Measurements from ENCODE around the gene EXPH5.
A peak's percentile ranks its signal among the peaks of the same experiment; 100 is the strongest.
"Not testable (repeated sequence)": the region's sequence is repeated elsewhere in the genome, so short reads cannot be mapped to it uniquely, and the experiment has no call there.

The EXPH5 gene

GRCh38 chr11:108593214-108593922 is at the start of gene EXPH5:
Gene EXPH5, minus strand, starts transcription at chr11:108593768. Its CDS starts 232 bp downstream, at chr11:108593536.
- DNase-seq (ENCODE audit: low read depth), result peak; percentile 70

- not testable (repeated sequence) for DNase-seq (ENCODE audit: low read depth)
These were observed 48.2 kb upstream of the EXPH5 start for GRCh38 chr11:108641752-108642151.

DNA sequence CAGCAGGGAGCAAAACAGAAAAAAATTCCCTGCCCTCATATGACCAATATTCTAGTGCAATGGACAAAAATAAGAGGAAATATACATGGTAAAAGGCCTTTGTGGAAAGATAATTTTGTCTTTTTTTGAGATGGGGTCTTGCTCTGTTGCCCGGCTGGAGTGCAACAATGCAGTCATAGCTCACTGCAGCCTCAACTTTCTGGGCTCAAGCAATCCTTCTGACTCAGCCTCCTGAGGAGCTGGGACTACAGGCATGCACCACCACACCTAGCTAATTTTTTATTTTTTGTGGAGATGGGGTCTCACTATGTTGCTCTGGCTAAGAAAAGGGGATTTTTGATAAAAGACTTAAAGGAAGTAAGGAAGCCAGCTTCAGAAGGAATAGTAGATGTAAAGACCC is 45.6 kb upstream of the EXPH5 start:
- DNase-seq (ENCODE audit: low read depth), result no peak

GRCh38 chr11:108636222-108636621 is 42.7 kb upstream of the EXPH5 start:
- no peak for DNase-seq (ENCODE audit: low read depth)

GRCh38 chr11:108635106-108635505 is 41.5 kb upstream of the EXPH5 start:
- DNase-seq (ENCODE audit: low read depth), result peak; percentile 30

DNA sequence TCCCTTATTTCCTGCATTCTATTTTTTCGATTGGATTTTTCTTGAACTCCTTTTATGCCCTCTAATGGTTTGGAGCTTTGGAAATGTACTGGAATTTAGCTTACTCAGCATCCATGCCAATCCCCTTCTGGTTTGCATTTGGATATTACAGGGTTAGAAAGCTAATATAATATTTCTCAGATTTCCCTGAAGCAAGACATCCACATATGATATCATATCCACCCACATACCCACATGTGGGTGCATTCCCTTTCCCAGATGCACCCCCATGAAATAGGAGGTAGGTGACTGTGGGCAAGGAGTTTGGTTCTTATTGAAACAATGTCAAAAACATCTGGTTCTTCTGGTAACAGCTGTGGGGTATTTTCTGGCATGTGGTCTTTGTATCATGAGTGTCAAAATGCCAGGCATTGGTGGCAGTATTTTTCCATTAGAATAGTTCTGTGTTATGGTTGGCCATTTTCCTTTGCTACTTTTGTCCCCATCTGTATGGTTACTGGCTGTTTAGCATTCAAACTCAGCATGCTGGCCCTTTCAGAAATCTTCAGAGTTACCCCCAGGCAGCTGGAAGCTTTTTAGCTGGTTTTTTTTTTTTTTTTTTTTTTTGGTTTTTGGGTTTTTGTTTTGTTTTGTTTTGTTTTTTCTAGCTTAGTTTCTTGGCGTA is 38.6 kb upstream of the EXPH5 start:
- no peak for DNase-seq (ENCODE audit: low read depth)

DNA sequence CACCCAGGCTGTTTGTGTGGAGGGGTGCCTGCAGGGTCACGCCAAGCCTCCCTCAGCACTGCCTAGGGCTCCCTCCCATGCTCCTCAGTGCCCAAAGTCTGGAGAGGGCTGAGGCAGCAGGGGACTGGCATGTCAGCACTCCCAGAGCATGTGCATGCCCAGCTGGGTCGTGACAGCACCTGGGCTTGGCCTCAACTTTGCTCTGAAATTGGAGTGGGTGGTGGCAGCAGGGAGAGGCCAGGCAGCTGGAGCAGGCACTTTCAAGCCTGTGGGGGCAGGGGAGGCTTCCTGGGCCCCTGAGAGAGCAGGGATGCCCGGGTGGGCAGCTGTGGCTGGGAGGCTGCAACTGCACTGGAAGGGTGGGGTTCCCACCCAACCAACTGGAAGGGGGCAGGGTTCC is 35.7 kb upstream of the EXPH5 start:
- DNase-seq (ENCODE audit: low read depth), result no peak

GRCh38 chr11:108628812-108629211 is 35.2 kb upstream of the EXPH5 start:
- DNase-seq (ENCODE audit: low read depth), result no peak

DNA sequence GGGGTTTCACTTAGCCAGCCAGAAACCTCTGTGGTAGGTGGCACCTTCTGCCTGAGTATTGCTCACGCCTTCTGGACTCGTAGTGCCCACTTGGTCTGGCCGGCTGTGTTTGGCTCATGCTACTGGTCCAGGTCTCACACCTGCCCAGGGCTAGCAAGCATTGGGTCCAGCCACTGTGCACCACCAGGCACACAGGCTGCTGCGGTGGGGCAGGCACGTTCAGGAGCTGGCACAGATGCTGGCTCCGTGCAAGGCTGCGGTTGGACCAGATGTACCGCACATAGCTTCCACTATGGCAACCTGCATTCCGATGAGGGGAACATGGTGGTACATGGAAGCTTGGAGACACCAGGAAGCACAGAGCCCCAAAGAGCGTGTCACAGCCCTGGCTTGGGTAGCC is 34.8 kb upstream of the EXPH5 start:
- DNase-seq (ENCODE audit: low read depth), result no peak

- no peak for DNase-seq (ENCODE audit: low read depth)
These were observed 30.8 kb upstream of the EXPH5 start for GRCh38 chr11:108624196-108624925.

DNA sequence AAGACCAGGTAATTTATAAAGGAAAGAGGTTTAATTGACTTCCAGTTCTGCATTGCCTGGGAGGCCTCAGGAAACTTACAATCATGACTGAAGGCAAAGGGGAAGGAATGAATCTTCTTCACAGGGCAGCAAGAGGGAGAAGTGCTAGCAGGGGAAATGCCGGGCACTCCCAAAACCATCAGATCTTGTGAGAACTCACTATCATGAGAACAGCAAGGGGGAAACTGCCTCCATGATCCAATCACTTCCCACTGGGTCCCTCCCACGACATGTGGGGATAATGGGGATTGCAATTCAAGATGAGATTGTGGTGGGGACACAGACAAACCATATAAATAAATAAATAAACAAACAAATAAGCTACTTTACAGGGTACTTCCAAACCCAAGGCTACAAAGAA is 28.8 kb upstream of the EXPH5 start:
- no peak for DNase-seq (ENCODE audit: low read depth)

GRCh38 chr11:108620958-108621772 is 27.6 kb upstream of the EXPH5 start:
- peak; percentile 48 for DNase-seq (ENCODE audit: low read depth)

GRCh38 chr11:108618529-108618928 is 25.0 kb upstream of the EXPH5 start:
- peak; percentile 14 for DNase-seq (ENCODE audit: low read depth)

GRCh38 chr11:108617055-108617454 is 23.5 kb upstream of the EXPH5 start:
- DNase-seq (ENCODE audit: low read depth), result no peak

GRCh38 chr11:108616549-108616948 is 23.0 kb upstream of the EXPH5 start:
- DNase-seq (ENCODE audit: low read depth), result peak; percentile 54

GRCh38 chr11:108614086-108614485 is 20.5 kb upstream of the EXPH5 start:
- no peak for DNase-seq (ENCODE audit: low read depth)

- DNase-seq (ENCODE audit: low read depth), result peak; percentile 69
These were observed 16.1 kb upstream of the EXPH5 start for GRCh38 chr11:108609682-108610081.

DNA sequence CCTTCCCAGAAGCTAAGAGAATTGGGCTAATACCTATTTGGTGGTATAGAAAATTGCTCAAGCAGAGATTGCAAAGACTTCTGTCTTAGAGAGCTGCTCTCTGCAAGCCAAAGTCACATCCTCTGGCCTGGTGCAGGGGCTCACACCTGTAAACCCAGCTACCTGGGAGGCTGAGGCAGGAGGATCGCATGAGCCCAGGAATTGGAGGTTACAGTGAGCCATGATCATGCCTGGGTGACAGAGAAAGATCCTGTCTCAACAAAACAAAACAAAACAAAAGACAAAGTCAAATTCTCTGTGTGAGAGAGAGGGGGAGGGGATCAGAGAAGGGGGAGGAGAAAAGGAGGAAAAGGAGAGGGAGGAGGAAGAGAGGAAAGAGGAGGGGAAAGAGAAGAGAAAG is 15.0 kb upstream of the EXPH5 start:
- no peak for DNase-seq (ENCODE audit: low read depth)

DNA sequence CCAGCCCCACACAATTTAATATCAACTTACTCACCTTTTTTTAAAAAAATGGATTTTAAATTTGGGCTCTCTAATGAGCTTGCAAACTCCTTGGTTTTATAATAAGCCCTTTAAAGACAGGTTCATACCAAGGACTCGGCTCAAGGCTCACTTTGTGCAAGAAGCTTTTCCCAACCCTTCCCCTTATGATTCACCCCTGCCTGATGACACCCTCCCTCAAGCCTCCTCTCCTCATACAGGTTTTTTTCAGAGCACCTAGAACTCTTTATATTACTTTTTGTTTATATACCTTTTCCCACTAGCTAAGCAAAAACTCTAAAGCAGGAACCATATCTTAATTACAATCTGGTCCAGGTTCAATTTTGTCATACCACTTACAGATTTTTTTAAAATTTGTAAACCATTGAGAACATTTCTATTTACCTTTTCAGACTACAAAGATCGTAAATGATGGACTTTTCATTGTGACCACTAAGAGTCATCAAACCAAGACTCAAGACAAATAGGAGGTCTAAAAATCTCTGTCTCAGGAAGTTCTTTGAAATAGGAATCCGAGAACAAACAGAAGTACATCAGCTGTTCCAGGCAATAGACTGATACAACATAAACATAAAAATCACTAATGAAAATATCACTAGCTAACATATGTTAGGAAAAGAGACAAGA is 13.1 kb upstream of the EXPH5 start:
- DNase-seq (ENCODE audit: low read depth), result no peak

- no peak for DNase-seq (ENCODE audit: low read depth)
These were observed 12.5 kb upstream of the EXPH5 start for GRCh38 chr11:108606070-108606469.

GRCh38 chr11:108602818-108603217 is 9.2 kb upstream of the EXPH5 start:
- DNase-seq (ENCODE audit: low read depth), result not testable (repeated sequence)

GRCh38 chr11:108601150-108601549 is 7.6 kb upstream of the EXPH5 start:
- peak; percentile 62 for DNase-seq (ENCODE audit: low read depth)
